ENCODE measurements around the gene EGFL8. TPM values are rescaled to one million over a fixed set of nuclear protein-coding genes. Genes with fewer than 3 reads are reported as not detected.
"Not testable (repeated sequence)": the region's sequence is repeated elsewhere in the genome, so short reads cannot be mapped to it uniquely, and the experiment has no call there.

The EGFL8 gene
- total RNA-seq, 2 donors from 2014 or later = 9.6 to 9.7 TPM

DNA sequence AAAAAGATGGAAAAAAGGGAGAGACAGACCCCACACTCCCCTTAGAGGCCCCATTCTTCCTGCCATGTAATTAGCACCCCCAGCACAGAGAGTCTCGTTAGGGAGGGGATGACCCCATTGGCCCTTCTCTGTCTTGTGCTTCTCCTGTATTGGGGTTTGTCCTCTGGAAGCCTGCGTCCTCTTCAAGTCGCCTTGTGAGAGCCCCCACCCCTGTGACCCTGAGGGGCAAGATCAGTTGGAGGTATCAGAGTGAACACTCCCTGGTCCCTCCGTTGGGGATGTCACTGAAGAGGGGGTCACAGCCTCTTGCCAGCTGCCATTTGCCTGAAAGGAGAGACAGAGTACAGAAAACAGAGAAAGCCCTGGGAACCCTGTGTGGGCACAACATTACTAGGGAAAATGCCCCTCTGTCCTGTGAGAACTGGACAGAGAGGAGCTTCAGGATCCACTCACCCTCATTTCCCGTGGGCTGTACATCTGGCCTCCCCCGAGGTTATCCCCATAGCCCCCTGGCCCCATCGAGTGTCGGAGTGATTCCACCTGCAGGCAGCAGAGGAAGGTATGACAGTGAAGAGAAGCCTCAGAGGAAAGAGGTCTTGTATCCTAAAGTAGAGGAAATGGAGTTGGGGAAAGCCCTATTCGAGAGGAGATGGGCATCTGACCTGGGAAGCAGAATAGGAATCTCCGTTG lies 21.9 kb downstream of the EGFL8 start:
- not testable (repeated sequence) for ATAC-seq; H3K27me3 Mint-ChIP-seq; H3K9me3 ChIP-seq (ENCODE audit: control insufficient read depth, low read length, poor library complexity, severe bottlenecking); DNase-seq
- H3K4me1 Mint-ChIP-seq = peaks cover 42% of the 10 kb centered on the region
- peaks cover 14% of the 10 kb centered on the region for H3K36me3 Mint-ChIP-seq (ENCODE audit: low read depth)
- H3K27ac Mint-ChIP-seq = peak overlapping the region; percentile 98
- peak overlapping the region; percentile 98 for H3K4me3 Mint-ChIP-seq

DNA sequence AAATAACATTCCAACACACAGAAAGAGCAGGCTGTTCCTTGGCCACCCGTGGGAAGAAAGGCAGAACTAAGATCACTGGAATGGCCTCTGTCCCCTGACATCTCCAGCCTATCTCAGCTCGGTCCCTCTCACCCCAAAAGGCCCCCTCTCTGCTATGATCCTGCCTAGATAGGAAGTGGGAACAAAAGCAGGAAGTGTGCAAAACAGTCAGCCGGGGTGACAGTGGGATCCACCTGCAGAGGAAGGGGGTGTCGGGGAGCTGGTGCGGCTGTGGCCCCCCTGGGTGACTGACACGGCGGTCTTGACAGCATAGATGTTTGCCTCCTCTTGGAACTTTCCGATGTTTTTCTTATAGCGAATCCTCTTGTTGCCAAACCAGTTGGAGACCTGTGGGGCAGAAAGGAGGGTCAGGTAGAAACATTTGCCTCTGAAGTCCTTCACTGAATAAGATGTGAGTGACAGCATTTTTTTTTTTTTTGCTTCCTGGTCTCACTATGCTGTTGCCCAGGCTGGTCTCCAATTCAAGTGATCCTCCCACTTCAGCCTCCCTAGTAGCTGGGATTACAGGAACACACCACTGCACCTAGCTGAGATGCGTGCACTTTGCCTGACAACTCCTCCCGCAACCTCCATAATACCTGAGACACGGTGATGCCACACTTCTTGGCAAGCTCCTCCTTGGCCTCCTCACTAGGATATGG lies 22.8 kb downstream of the EGFL8 start:
- Mint-ChIP-seq H3K27ac (peak overlapping the region; percentile 98), H3K4me3 (peak overlapping the region; percentile 98), H3K27me3 (no peaks in the 10 kb centered on the region), H3K36me3 (ENCODE audit: low read depth) (peaks cover 20% of the 10 kb centered on the region), H3K4me1 (peaks cover 45% of the 10 kb centered on the region)
- H3K9me3 ChIP-seq (ENCODE audit: control insufficient read depth, low read length, poor library complexity, severe bottlenecking) = no peaks in the 10 kb centered on the region
- no peak for DNase-seq
- no peak for ATAC-seq

GRCh38 chr6:32187725-32188380 lies 23.5 kb downstream of the EGFL8 start:
- Mint-ChIP-seq H3K27ac (peak overlapping the region; percentile 98), H3K4me3 (peak overlapping the region; percentile 98), H3K36me3 (ENCODE audit: low read depth) (peaks cover 20% of the 10 kb centered on the region), H3K4me1 (peaks cover 48% of the 10 kb centered on the region)
- not testable (repeated sequence) for ATAC-seq; H3K9me3 ChIP-seq (ENCODE audit: control insufficient read depth, low read length, poor library complexity, severe bottlenecking); DNase-seq; H3K27me3 Mint-ChIP-seq

GRCh38 chr6:32188381-32189068 lies 24.1 kb downstream of the EGFL8 start:
- peaks cover 20% of the 10 kb centered on the region for H3K36me3 Mint-ChIP-seq (ENCODE audit: low read depth)

GRCh38 chr6:32189069-32189741 lies 24.8 kb downstream of the EGFL8 start:
- Mint-ChIP-seq H3K27ac (peak overlapping the region; percentile 98), H3K27me3 (no peaks in the 10 kb centered on the region), H3K36me3 (ENCODE audit: low read depth) (peaks cover 20% of the 10 kb centered on the region), H3K4me3 (peak overlapping the region; percentile 98), H3K4me1 (peaks cover 57% of the 10 kb centered on the region)
- ATAC-seq (no peak), DNase-seq (no peak)
- H3K9me3 ChIP-seq (ENCODE audit: control insufficient read depth, low read length, poor library complexity, severe bottlenecking) = no peaks in the 10 kb centered on the region

More at GRCh38 chr6:32188381-32189068, 24.1 kb downstream of the EGFL8 start:
- Mint-ChIP-seq H3K27ac (peak overlapping the region; percentile 98), H3K4me1 (peaks cover 53% of the 10 kb centered on the region), H3K27me3 (no peaks in the 10 kb centered on the region), H3K4me3 (peak overlapping the region; percentile 98)
- H3K9me3 ChIP-seq (ENCODE audit: control insufficient read depth, low read length, poor library complexity, severe bottlenecking) = no peaks in the 10 kb centered on the region
- ATAC-seq (no peak), DNase-seq (no peak)

GRCh38 chr6:32189742-32190053 lies 25.3 kb downstream of the EGFL8 start:
- ATAC-seq (no peak), DNase-seq (no peak)
- Mint-ChIP-seq H3K36me3 (ENCODE audit: low read depth) (peaks cover 20% of the 10 kb centered on the region), H3K4me3 (peak overlapping the region; percentile 99), H3K4me1 (peaks cover 60% of the 10 kb centered on the region), H3K27me3 (no peaks in the 10 kb centered on the region), H3K27ac (peak overlapping the region; percentile 98)
- no peaks in the 10 kb centered on the region for H3K9me3 ChIP-seq (ENCODE audit: control insufficient read depth, low read length, poor library complexity, severe bottlenecking)

DNA sequence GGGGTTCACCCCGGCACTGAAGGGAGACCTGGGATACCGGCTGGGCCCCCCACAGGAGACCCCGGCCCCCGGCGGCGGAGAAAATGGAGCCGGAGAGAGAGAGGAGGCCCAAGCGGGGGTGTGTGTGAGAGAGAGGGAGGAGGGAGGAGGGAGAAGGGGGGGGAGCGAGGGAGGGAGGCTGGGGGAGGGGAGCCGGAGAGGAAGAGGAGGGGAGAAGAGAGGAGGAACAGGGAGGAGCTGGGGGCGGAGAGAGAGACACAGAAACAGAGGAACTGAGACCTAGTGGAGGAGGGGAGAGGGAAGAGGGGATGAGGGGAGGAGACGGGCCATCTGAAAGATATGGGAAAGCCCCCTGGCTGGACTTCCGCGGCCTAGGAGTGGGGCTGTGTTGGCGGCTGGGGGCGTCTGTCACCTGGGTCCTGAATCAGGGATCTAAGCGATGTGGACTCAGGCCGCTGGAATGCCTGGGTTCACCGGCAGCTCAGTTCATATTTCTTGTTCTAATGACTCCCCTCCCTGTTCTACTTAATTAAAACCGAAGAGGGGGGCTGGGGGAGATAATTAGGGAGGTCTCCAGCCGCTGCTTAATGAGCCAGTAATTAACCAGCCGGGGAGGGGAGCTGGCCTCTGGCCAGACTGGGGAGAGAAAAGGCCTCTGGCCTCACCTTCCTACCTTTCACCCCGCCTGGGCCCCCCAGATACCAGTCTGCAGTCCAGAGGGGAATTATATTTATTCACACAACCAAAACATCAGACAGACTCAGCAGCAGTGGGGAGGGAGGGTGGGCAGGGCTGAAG lies 25.9 kb downstream of the EGFL8 start, which contains the start of gene PBX2:
Gene PBX2 (minus strand): TSS at position 149 of the 798 bp plus-strand sequence. CDS start 287 bp downstream, outside the sequence.
- H3K4me1 Mint-ChIP-seq = peaks cover 65% of the 10 kb centered on the region
- H3K9me3 ChIP-seq (ENCODE audit: control insufficient read depth, low read length, poor library complexity, severe bottlenecking) = no peaks in the 10 kb centered on the region
- peak within 1 kb of the TSS; percentile 98 for H3K27ac Mint-ChIP-seq
- DNase-seq = peak; percentile 47 to 73 (median 65)
- H3K36me3 Mint-ChIP-seq (ENCODE audit: low read depth) = peaks cover 20% of the 10 kb centered on the region
- H3K4me3 Mint-ChIP-seq = peak within 1 kb of the TSS; percentile 99
- ATAC-seq = peak; percentile 63
- no peaks in the 10 kb centered on the region for H3K27me3 Mint-ChIP-seq

DNA sequence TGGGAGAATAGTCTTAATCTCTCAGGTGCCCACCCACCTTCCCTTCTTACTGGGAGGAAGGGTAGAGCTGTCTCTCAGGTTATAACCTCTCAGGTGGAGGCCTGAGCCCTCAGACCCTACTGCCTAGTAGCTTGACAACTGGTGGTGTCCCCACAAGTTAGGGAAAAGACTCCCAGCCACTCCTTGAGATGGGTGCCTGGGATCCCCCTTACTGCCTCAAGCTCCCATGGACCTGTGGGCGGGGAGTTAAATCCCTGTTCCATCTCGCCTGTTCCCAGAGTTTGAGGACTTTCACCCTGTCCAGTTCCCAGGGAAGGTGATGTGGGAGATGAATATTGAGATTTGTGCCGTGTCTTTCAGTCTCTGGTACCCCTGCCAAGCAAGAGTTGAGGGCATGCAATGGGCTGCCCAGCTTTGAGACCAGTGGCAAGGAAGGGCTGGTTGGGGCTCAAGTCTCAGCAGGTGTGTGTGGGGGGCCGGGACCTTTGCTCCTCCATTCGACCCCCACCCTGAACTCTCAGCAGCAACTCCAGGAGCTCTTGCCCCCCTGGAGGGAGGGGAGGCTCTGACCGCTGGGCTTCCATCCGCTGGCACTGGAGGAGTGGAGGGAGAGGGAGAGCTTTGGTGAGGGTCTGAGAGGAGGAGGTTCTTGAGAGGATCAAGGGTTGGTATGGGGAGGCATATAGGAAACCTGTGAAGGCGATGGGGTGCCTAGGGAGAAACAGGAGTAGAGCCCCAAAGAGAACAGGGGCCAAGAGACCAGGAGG lies 26.7 kb downstream of the EGFL8 start:
- ATAC-seq = no peak
- Mint-ChIP-seq H3K27me3 (no peaks in the 10 kb centered on the region), H3K4me3 (peak overlapping the region; percentile 99), H3K4me1 (peaks cover 62% of the 10 kb centered on the region), H3K36me3 (ENCODE audit: low read depth) (peaks cover 16% of the 10 kb centered on the region), H3K27ac (peak overlapping the region; percentile 98)
- no peak for DNase-seq
- H3K9me3 ChIP-seq (ENCODE audit: control insufficient read depth, low read length, poor library complexity, severe bottlenecking) = no peaks in the 10 kb centered on the region

DNA sequence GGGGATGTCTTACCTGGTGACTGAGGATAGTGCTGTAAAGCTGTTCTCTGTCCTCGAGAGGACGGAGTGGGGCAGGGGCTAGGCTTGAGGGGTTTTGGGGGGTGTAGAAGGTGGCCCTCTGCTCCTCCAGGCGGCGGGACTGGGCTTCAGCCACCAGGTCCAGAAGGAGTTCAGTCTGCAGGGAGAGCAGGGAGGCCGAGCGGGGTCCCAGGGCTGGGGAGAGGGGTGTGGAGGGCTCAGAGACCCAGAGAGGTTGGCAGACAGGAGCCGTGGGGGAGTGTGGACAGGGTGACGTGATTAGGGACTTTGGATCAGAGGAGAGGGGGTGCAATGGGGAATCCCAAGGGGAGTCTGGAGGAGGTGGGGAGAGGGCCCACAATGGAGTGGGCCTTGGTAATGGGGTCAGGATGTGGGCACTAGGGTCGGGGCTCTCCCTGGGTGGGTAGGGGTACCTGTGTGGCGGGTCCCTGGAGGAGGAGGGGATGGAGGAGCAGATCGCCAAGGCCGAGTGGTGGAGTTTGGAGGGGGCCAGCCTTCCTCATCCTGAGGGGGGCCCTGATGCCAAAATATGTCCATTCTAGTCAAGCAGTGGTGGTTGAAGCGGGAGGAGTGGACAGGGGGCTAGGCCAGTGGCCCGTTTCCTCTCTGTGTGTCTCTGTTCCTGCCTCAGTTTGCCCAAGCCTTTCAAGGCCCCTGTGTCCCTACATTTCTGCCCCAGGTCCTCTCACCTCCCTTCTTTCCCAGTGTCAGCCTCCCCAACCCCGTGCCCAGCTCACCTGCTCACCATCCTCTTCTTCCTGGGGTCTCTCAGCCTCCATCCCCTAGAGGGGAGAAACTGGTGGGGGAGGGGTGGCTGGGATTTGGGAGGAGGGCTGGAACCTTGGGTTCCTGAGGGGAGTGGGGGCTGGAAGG lies 27.6 kb downstream of the EGFL8 start:
- Mint-ChIP-seq H3K27ac (peak overlapping the region; percentile 98), H3K27me3 (no peaks in the 10 kb centered on the region), H3K36me3 (ENCODE audit: low read depth) (peaks cover 12% of the 10 kb centered on the region), H3K4me1 (peaks cover 60% of the 10 kb centered on the region), H3K4me3 (peak overlapping the region; percentile 99)
- ATAC-seq = no peak
- DNase-seq = peak in 1 of 3 donors; percentile 45
- no peaks in the 10 kb centered on the region for H3K9me3 ChIP-seq (ENCODE audit: control insufficient read depth, low read length, poor library complexity, severe bottlenecking)

DNA sequence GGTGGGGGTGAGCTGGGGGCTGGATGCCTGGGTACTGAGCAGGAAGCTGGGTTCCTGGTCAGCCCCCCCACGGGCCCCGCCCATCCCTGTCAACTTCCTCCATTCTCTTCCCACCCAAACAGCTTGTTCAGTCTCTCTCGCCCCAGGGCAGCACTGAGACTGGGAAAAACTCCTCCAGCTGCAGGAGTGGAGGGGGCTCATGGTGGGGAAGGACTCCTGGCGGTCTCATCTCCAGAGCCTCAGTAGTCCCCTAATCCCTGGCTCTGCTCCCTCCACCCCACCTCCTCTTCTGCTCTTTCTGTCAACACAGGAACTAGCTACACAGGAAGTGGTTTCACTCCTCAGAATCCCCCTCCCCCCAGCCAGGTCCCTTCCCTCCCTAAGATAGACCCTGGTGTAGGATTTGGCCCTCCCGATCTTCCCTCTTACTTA lies 28.2 kb downstream of the EGFL8 start, which contains the start of gene GPSM3:
Gene GPSM3 (minus strand): TSS at position 36 of the 432 bp plus-strand sequence. CDS start 130 bp downstream, outside the sequence.
- peak within 1 kb of the TSS; percentile 98 for H3K27ac Mint-ChIP-seq
- H3K4me1 Mint-ChIP-seq = peaks cover 55% of the 10 kb centered on the region
- peaks cover 12% of the 10 kb centered on the region for H3K36me3 Mint-ChIP-seq (ENCODE audit: low read depth)
- no peaks in the 10 kb centered on the region for H3K9me3 ChIP-seq (ENCODE audit: control insufficient read depth, low read length, poor library complexity, severe bottlenecking)
- ATAC-seq (no peak), DNase-seq (peak in 1 of 3 donors; percentile 44)
- H3K27me3 Mint-ChIP-seq = no peaks in the 10 kb centered on the region
- H3K4me3 Mint-ChIP-seq = peak within 1 kb of the TSS; percentile 99

Measured in T-helper 17 cell (primary cell).